PFSK-1 (cell line): ENCODE data around the gene RRP8.

ENCODE experiments used
- FOXP2 ChIP-seq: optimal IDR thresholded peaks from 2 replicates; pipeline ENCODE3; 2011; ENCODE audit warnings: borderline replicate concordance, control low read depth, inconsistent platforms; ENCODE audit not compliant: insufficient read depth; ENCODE audit errors: extremely low read length, extremely low read depth
- POLR2AphosphoS5 ChIP-seq: IDR thresholded peaks from 2 replicates; pipeline ENCODE4 v1.6.1; 2012; ENCODE audit warnings: low read depth, mild to moderate bottlenecking, control low read depth, low read length, moderate library complexity
- SIN3A ChIP-seq: IDR thresholded peaks from 2 replicates; pipeline ENCODE4 v1.6.1; 2012; ENCODE audit warnings: mild to moderate bottlenecking, low read length, moderate library complexity, borderline replicate concordance; ENCODE audit not compliant: insufficient read depth
- TAF1 ChIP-seq: IDR thresholded peaks from 2 replicates; pipeline ENCODE4 v1.6.1; 2012; ENCODE audit warnings: low read length, control low read depth, borderline replicate concordance; ENCODE audit not compliant: insufficient read depth
- TF ChIP-seq, protein P1 (sequence below), 2 experiments: IDR thresholded peaks; 2 replicates each; pipeline versions ENCODE4 v1.6.1 to v1.8.0; 2011 to 2012; ENCODE audit warnings: low read depth in 2 of 2, low read length in 2 of 2, control low read depth in 1 of 2, inconsistent platforms in 1 of 2, mild to moderate bottlenecking in 1 of 2, moderate library complexity in 1 of 2; ENCODE audit not compliant: insufficient read depth in 1 of 2

- no peak for TF ChIP-seq TAF1
- no peak for TF ChIP-seq SIN3A
- TF ChIP-seq, protein P1, sequence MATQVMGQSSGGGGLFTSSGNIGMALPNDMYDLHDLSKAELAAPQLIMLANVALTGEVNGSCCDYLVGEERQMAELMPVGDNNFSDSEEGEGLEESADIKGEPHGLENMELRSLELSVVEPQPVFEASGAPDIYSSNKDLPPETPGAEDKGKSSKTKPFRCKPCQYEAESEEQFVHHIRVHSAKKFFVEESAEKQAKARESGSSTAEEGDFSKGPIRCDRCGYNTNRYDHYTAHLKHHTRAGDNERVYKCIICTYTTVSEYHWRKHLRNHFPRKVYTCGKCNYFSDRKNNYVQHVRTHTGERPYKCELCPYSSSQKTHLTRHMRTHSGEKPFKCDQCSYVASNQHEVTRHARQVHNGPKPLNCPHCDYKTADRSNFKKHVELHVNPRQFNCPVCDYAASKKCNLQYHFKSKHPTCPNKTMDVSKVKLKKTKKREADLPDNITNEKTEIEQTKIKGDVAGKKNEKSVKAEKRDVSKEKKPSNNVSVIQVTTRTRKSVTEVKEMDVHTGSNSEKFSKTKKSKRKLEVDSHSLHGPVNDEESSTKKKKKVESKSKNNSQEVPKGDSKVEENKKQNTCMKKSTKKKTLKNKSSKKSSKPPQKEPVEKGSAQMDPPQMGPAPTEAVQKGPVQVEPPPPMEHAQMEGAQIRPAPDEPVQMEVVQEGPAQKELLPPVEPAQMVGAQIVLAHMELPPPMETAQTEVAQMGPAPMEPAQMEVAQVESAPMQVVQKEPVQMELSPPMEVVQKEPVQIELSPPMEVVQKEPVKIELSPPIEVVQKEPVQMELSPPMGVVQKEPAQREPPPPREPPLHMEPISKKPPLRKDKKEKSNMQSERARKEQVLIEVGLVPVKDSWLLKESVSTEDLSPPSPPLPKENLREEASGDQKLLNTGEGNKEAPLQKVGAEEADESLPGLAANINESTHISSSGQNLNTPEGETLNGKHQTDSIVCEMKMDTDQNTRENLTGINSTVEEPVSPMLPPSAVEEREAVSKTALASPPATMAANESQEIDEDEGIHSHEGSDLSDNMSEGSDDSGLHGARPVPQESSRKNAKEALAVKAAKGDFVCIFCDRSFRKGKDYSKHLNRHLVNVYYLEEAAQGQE (IDR thresholded peaks at IDR 0.05; ENCODE audit: insufficient read depth in 1 of 2, low read depth in 2 of 2, low read length in 2 of 2) = no peak
- no peak for TF ChIP-seq POLR2AphosphoS5
- TF ChIP-seq FOXP2 = no peak
These were observed 22.5 kb upstream of the RRP8 start for GRCh38 chr11:6625832-6626420.
